ENCODE data around the gene RPS4Y2. TPM values are rescaled to one million over a fixed set of nuclear protein-coding genes. Genes with fewer than 3 reads are reported as not detected.

RPS4Y2 gene
- total RNA-seq (2022; extraction: Qiagen RNA extraction): not detected in 5 replicates

GRCh38 chrY:20755808-20756207, at the start of gene RPS4Y2:
Gene RPS4Y2, plus strand, starts transcription at chrY:20756108. Its CDS starts 56 bp downstream, at chrY:20756164.

Other genes starting within 250 kb of the RPS4Y2 start
- 21.8 to 39.2 TPM (median 25.6 TPM) in 5 replicates for gene EIF1AY, start 180.3 kb upstream of the RPS4Y2 start, total RNA-seq (2022; extraction: Qiagen RNA extraction)